GM03348 (cell line): ENCODE results near the gene KLHDC4.

ENCODE experiments used
- DNase-seq: peaks from one replicate; pipeline ENCODE4 v3.0.0; 2012; ENCODE audit warnings: low spot score

The KLHDC4 gene

DNA sequence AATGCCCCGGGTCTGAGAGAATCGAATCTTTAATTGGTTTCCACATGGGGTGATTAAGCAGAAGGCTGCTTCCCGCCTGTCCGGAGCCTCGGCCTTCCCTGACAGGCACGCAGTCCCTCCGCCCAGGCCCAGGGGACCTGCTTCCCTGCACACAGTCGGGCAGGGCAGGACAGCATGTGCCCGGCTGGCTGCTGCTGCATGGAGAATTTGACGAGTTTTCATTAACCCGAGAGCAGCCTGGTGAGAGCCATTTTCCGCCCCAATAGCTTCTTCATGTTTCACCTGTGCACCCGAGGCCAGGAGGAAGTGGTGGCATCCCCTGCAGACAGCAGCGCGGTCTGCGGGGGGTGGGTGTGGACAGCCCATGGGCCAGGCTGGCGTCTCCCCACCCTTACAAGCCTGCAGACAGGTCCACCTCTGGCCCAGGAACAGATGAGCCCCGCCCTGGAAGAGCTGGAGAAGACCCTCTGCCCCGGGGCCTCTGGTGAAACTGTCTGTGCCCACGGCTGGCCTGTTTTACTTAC is 67.0 kb downstream of the KLHDC4 start:
- DNase-seq: no peak

DNA sequence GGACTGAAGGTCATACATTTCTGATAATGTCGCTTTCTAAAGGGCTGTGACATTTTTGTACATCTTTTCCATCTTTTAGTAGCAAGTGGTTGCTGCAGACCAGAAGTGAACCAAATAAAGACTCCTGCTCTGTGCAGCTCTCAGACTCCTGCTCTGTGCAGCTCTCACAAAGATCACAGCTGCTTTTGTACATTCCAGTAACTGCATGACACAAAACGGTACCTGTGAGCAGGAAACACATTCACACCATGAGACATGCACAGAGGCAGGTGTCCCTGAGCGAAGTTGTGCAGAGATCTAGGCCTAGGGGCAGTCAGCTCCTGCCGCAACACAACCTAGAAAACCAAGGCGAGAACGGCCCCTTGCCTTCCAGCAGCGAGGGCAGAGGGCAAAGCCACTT is 67.5 kb downstream of the KLHDC4 start:
- DNase-seq: no peak

DNA sequence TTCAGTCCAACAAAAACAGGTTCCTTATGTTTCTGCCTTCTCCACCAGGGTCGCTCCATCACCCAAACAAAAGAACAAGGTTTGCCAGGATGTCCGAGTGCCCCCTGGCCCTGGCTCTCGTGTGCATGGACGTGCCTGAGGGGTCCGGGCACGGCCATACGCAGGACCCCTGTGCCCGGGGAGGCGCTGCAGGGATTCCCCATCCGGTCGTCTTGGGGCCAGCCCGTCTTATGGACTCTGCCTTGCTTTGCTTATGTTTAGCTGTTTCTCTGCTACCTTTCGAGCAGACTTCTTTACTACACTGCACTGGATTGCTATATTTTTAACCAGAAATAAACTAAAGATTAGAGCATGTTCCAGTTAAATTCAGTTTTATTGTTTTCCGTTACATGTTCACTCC is 68.0 kb downstream of the KLHDC4 start:
- no peak for DNase-seq

DNA sequence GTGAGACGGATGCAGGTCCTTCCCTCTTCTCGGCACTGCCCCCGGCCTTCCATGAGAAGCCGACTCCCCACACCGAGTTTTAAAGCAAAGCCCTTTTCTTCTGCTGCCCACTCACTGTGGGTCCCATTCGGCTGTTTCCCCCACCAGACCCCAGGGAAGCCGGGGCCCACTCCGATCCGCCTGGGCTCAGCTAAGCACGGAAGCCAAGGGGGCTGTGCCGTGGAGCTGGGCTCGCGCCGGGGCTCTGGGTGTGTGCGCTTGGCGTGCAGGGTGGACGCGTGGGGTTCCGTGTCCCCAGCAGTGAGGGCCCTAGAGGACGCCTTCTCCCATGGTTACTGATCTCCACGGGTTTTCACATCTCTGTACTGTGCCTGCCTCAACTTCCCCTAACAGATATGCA is 68.5 kb downstream of the KLHDC4 start:
- no peak for DNase-seq

DNA sequence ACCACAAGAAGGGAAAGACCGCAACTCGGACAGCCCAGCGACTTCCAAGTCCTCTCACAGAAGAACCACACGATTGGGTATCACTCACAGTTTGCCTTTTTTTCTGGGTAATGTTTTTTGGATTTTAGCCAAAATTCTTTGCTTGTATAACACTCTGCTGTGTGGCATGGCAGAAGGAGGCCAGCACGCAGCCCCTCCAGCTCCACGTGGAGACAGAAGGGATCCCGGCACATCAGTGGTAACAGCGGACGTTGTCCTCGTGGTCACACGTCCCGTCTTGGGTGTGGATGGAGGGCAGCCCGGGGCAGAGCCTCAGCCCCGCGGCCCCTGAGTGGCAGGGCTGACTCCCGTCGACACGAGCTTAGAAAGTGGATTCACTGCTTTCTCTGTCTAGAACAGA is 69.1 kb downstream of the KLHDC4 start:
- DNase-seq: no peak

DNA sequence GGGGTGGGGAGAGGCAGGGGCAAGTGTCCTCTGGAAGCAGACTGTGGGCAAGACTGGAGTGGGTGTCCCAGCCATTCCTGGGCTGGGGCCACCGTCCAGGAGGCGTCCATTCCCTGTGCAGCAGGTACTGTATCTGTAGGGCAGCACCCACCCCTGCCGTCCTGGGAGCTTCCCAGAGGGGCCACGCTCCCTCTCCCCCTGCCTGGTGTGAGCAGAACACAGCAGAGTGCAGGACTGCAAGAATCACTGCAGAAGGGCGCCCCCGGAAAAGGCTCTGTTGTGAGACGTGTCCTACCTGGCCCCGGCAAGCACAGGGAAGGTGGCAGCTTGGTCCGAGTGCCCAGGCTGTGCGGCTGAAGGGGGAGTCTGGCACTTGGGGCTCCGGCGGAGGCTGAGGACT is 70.3 kb downstream of the KLHDC4 start:
- no peak for DNase-seq

DNA sequence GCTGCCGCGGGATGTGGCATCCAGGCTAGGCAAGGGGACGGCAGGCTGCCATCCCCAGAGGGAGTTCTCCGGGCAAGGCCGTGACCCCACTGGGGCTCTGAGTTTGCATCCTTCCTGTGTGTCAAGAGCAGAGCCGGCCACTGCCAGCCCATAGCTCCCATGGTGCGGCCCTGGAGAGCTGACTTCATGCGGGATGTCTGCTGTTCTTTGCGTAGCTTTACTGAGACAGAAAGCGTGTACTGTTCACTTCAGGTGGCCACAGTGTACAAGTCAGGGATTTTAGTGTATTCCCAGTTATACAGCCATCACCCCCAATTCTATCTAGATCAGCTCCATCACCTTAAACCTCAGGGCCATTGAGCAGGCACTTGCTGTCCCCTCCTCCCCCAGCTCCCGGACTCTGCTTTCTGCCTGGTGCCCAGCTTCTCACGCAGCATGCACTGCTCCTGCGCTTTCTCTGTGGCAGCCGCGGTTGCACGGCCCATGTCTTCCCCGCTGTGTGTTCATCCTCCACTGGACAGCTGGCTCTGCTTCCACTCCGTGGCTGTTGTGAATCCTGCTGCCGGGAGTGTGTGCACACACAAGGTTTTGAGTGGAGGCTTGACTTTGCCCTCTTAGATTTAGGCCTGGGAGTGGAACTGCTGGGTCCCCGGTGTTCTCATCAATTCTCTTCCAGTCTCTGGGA is 71.2 kb downstream of the KLHDC4 start:
- DNase-seq: no peak

DNA sequence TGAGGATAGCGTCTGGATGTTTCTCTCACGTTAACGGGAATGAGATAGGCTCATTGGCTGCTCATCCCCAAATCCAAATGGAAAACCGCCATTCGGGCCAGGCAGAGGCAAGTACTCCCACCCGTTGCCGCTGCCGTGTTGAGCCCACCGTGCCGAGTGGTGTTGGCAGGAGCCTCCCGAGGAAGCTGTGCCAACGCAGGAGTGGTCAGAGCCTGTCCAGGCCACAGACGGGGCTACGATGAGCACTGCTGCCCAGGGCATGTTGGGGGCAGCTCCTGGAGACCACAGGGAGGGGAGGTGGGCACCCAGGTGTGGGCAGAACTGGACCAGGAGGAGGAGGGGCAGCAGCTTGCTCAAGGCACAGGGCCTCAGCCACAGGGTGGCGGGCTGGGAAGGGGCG is 72.0 kb downstream of the KLHDC4 start:
- no peak for DNase-seq

DNA sequence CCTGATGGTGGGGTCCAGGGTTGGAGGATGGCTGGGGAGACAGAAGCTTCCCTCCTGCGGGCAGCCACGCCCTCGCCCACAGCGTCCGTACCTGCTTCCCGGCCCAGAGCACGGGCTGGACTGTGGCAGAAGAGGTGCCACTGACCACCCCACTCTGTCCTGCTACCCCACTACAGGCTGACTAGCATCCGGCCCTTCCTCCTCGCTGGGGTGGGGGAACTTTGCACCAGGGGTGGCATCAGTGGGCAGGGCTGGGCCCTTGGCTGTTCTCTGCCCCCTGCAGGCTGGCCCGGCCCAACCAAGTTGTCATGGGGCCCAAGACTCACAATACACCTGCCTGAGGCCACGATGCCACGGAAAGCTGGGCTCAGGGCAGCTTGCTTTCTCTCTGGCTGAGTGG is 73.0 kb downstream of the KLHDC4 start:
- no peak for DNase-seq

DNA sequence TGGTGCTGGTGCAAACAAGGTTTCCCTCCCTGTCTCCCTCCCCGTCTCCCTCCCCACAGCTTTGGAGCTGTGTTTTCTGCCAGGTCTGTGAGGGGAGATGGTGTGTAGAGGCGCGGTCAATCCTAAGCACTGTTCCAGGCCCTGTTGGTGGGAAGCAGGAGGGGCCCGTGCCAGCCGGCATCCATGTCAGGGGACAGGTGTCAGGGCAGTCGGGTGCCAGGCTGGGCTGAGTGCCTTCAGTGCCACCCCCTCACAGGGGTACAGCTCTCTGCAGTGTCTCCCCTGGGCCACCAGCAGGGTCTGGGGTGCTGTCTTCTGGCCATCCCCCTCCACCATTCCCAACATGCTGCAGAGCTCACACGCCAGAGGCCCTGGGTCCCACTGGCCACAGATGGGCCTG is 73.6 kb downstream of the KLHDC4 start:
- no peak for DNase-seq

DNA sequence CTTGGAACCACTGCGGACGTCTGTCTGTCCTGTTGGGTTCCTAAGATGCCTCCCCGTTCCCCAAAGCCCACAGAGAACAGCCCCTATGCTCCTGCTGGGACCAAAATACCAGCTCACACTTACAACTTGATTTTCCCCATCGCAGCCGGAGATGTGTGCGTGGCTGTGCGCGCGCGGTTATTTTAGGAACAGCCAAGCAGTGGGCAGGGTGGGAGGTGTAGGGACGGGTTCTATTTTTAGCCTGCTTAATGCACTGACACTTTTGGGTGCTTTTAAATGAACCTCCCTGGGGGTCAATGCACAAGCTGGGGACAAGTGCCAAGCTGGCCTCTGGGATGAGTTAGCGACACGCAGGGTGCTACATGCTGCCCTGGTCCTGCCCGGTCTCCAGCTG is 74.1 kb downstream of the KLHDC4 start:
- DNase-seq: no peak

DNA sequence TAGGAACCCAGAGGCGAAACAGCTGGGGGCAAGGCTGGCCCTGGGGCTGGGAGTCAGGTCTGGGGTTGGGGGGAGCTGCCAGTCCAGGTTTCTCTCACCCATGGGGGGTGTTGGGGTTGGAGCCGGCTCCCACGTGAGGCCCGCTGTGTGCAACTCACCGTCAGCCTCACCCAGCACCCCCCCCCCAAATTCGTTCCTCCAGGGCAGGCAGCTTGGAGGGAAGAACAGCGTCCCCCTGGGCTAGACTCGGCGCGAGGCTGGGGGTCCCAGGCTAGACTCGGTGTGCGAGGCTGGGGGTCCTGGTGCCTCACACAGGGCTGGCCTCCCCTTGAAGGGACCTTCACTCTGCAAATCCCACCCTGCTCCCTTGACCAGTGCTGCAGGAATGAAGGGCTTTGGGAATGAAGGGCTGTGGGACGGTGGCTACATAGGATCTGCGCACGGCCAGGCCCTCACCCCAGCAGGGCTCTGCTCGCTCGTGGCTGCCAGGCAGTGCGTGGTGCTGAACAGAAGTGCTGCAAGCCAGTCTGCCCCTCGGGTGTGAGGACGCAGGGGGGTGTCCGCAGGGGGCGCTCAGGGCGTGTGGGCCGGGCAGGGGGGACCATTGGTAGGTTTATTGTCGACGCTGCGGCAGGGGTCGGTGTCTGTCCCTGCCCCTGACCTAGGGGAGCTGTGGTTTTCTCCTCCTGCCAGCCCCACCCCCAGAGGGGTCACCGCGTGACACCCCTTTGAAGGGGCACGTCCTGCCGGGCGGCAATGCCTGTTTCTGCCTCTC is 74.7 kb downstream of the KLHDC4 start:
- no peak for DNase-seq

DNA sequence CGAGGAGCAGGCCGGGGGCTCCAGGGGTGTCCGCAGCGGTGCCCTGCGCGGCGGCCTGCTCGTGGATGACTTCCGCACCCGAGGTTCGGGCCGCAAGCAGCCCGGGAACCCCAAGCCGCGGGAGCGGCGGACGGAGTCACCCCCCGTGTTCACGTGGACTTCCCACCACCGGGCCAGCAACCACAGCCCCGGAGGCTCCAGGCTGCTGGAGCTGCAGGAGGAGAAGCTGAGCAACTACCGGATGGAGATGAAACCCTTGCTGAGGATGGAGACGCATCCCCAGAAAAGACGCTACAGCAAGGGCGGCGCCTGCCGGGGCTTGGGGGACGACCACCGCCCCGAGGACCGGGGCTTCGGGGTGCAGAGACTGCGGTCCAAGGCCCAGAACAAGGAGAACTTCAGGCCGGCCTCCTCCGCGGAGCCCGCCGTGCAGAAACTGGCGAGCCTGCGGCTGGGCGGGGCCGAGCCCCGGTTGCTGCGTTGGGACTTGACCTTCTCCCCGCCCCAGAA is 75.8 kb downstream of the KLHDC4 start:
- no peak for DNase-seq

DNA sequence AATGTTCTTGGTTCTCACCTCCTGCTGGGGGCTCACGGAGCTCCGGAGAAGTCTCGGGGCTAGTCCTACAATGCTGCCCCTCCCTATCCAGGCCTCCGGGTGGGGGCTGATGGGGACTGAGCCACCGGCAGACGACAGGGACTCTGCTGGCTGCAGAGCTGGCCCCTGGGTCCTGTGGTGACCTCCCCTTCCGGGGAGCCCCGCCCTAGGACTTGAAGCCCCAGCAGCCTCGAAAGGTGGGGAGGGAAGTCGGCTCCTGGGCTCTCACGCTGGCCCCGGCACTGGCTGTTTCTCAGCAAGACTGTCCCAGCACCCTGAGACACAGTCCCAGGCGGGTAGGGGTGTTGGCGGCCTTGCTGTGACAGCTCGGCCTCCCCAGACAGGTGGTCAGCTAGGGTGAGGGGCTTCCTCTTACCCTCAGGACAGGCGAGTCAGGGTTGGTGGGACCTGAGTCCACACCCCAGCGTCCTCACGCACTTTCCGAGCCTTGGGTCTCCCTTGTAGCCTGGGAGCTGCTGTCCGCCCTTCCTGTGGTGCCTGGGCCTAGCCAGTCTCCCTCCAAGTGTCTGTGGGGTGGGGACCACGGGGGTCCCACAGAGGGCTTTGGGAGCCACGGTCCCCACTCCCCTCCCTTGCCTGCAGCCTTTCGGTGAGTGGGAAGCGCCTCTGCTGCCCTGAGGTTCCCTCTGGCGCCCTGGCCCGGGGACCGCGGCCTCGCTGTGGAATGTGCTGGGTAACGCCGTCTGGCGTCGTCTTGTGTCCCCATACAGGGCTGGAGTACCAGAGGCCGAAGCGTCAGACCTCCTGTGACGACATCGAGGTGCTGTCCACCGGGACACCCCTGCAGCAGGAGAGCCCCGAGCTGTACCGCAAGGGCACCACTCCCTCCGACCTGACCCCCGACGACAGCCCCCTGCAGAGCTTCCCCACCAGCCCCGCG is 76.6 kb downstream of the KLHDC4 start:
- DNase-seq: no peak

DNA sequence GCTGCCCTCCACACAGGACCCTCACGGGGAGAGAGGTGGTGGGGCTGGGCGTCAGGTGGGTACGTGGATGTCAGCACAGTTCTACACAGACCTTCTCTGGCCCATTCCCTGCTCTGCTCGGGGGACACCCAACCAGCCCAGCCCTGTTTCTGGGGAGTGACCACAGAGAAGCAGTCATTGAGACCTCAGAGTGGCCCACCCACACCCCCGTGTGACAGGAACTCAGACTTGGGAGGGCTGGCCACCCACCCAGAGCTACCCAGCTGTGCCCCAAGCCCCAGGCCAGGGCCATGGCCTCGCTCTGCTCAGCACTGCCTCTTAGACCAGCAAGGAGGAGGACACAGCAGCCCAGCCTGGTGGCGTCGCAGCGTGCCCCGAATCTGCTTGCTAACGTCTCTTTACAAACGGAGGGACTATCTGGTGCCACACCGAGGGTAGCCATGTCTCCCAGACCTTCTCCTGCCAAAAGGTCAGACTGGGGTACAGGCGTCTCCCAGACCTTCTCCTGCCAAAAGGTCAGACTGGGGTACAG is 77.7 kb downstream of the KLHDC4 start:
- no peak for DNase-seq

DNA sequence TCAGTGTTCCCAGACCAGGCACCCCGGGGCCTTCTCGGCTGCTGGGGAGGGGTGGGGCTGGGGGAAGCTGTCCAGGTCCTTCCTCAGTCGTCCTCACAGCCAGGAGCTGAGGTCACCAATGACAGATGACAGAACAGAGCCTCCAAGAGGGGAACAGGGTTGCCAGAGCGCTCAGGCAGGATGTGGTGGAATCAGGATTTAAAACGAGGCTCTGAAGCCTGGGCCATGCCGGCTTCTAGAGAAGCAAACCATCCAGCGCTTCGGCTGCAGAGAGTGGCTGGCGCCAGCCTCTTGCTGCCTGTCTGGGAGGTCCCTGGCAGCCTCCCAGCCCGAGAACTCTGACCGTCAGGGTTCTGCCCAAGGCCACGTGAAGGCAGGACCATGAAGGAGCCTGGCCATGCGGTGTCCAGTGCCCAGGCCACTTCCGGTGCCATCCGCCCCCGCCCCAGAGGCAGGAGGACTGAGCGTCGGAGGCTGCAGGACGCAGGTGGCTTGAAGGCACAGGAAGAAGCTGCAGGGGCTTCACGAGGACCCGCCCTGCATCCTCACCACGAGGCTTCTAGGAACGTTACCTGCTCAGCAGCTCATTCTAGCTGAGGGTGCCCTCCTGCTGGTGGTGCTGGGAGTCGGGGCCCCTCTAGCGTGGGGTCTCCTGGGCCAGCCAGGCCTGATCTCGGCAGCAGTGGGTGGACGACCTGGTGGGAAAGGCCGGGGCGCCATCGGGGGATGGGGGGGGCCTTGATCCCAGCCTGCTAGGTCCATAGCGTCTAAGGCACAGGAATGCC is 78.5 kb downstream of the KLHDC4 start:
- peak; percentile 44 for DNase-seq

DNA sequence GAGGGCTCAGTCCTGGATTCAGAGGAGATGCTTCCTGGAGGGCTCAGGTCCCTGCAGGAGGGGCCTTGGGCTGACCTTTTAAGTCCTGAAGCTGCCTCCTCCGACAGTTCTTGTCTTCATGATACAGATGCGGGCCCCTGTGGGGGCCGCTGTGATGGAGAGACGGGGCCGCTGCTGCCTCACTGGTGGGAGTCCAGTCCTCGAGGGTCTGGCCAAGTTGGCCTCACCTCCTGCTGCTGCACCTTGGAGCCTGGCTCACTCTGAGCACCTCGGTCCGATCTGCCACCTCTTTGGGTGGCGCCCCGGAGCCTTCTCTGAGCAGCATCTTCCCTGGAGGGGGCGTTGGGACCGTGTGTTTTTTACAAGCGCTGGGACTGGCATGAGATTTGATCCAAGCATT is 79.1 kb downstream of the KLHDC4 start:
- no peak for DNase-seq

DNA sequence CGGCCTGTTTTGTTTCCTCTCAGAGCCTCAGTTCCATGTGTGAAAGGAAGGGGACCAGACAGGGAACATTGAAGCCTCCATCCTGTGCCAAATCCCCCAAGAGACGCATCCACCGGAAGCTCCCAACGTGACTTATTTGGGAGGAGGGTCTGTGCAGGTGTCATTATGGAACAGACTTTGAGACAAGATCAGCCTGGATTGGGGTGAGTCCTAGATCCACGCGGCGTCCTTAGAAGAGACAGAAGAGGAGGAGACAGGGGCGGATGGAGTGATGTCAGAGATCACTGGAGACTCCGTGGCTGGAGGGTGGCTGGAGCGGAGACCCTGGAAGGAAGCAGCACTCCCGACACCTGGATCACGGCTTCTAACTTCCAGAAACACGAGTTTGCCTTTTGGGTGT is 80.0 kb downstream of the KLHDC4 start:
- DNase-seq: no peak

DNA sequence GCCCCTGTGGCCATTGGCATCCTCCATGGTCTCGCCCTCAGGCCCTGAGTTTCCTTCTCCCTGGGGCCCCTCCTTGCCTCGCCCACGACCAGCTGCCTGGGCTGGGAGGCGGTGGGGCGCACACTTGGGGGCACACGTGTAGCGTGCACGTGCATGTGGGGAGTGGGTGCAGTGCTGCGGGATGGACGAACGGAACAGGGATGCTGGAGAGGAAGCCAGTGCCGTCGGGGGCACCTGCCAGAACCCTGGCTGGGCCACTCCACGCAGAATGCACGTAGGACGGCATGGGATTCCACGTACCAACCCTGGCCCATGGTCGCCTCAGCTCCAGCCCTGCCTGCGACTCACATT is 80.4 kb downstream of the KLHDC4 start:
- DNase-seq: no peak

DNA sequence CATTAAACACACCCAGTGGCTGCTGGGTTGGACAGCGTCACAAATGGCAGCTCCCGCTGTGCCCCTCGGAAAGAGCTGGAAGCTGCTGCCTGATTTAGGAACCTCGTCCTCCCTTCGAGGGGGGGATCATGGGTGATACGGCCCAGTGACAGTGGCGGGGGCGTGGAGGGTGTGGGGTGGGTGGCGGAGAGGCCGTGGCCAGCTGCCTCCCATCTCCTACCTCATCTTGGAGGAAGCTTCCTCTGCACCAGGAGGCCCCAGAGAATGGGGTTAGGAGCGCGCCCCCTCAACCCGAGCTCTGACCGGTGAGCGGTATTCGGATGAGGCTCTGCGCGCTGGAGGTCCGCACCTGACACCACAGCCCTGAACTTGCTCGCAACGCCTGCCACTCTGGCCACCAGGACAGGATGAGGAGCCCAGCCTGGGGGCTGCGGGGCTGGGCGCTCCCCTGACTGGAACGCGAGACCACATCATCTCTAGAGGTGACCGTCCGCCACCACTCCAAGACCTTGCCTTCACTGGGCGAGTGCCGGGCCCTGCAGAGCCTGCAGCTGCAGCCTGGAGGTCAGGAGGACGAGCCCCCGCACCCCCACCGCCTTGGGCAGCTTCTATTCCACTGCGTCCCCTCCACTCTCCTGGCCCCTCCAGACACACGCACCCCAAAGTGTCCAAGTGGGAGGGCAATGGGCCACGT is 80.9 kb downstream of the KLHDC4 start:
- DNase-seq: no peak
